Gastrocnemius medialis (tissue), 4 donors: ENCODE measurements around the gene CCL17. TPM values are rescaled to one million over a fixed set of nuclear protein-coding genes. Genes with fewer than 3 reads are reported as not detected.
"Not testable (repeated sequence)": the region's sequence is repeated elsewhere in the genome, so short reads cannot be mapped to it uniquely, and the experiment has no call there.

Experiments used
- ATAC-seq, 2 donors: fragments of 150-250 bp; one replicate each; pipeline ENCODE4 v1.9.1; 2016
- DNase-seq, 2 donors: peaks; one replicate each; pipeline ENCODE4 v3.0.0-alpha.2; 2019
- H3K27ac ChIP-seq, 4 donors: fragments of 200-600 bp; sonication (generic); 1 replicate in 1 of 4; 2 replicates in 3 of 4; pipeline ENCODE4 v1.5.1; 2016 to 2018; ENCODE audit warnings: mild to moderate bottlenecking in 2 of 4, moderate library complexity in 1 of 4
- H3K27me3 ChIP-seq, 3 donors: fragments of 200-600 bp; sonication (generic) in 2 of 3; 1 replicate in 1 of 3; 2 replicates in 2 of 3; pipeline versions ENCODE4 v1.5.1 to v1.6.0; 2016 to 2019; ENCODE audit warnings: mild to moderate bottlenecking in 1 of 3, moderate library complexity in 1 of 3
- H3K36me3 ChIP-seq, 2 donors: fragments of 200-600 bp; sonication (generic) in 1 of 2; one replicate each; pipeline ENCODE4 v1.5.1; 2017 to 2018
- H3K4me1 ChIP-seq, 2 donors: fragments of 200-600 bp; sonication (generic) in 1 of 2; one replicate each; pipeline ENCODE4 v1.5.1; 2016 to 2017; ENCODE audit warnings: mild to moderate bottlenecking in 2 of 2
- H3K4me3 ChIP-seq, 4 donors: fragments of 200-600 bp; sonication (generic) in 3 of 4; 1 replicate in 1 of 4; 2 replicates in 3 of 4; pipeline ENCODE4 v1.5.1; 2016 to 2019; ENCODE audit warnings: mild to moderate bottlenecking in 2 of 4
- H3K9me3 ChIP-seq, 3 donors: fragments of 200-600 bp; sonication (generic) in 2 of 3; 1 replicate in 1 of 3; 2 replicates in 2 of 3; pipeline ENCODE4 v1.5.1; 2016 to 2019
- CTCF ChIP-seq, 5 experiments: fragments of 450-650 bp in 3 of 5; fragments of 200-600 bp in 2 of 5; sonication (generic) in 2 of 5; IDR thresholded peaks in 4 of 5; conservative IDR thresholded peaks in 1 of 5; 1 replicate in 4 of 5; 2 replicates in 1 of 5; pipeline ENCODE4 v1.5.1; 2016 to 2019; ENCODE audit warnings: antibody characterized with exemption in 5 of 5, mild to moderate bottlenecking in 3 of 5, moderate library complexity in 3 of 5
- POLR2A ChIP-seq, 2 donors: fragments of 450-650 bp; IDR thresholded peaks; one replicate each; pipeline ENCODE4 v1.6.1; 2017; ENCODE audit warnings: antibody characterized with exemption in 2 of 2, mild to moderate bottlenecking in 2 of 2, moderate library complexity in 2 of 2
- in situ Hi-C, 4 donors: fragments of 200-750 bp; cut with MboI; loops; one replicate each; pipeline versions ENCODE4 v1.15.0 to v1.8.0; 2017; ENCODE audit warnings: low sequenced_read_pairs in 4 of 4
- intact Hi-C: fragments of 100-400 bp; cut with DNase I; formaldehyde crosslinking; loops from one replicate; pipeline ENCODE4 v1.15.1; 2023; ENCODE audit warnings: low total_unique reads
- total RNA-seq, 4 donors: library from RNA; depleted of rRNA; stranded (reverse); fragments of >200 nt; gene quantifications; one replicate each; pipeline versions ENCODE4 v1.1.0 to v1.2.3, GENCODE V29; 2016

Gene CCL17
- total RNA-seq, 4 donors from 2014 or later: not detected

GRCh38 chr16:57430955-57431354, 26.4 kb downstream of the CCL17 start:
- intact Hi-C loops (no loop called here), in situ Hi-C loops (loop anchor here in 1 of 4 donors (25.0 kb wide), 1 partner anchor 306 kb away; the partner anchor contains the start of gene KATNB1)
- Histone ChIP-seq H3K27me3 (no peaks in the 10 kb centered on the region), H3K4me1 (no peaks in the 10 kb centered on the region), H3K27ac (no peak overlapping the region), H3K36me3 (peaks cover 5 to 80% of the 10 kb centered on the region in 2 donors), H3K9me3 (no peaks in the 10 kb centered on the region), H3K4me3 (no peak overlapping the region)
- TF ChIP-seq POLR2A (IDR thresholded peaks at IDR 0.05) (no peak), CTCF (IDR thresholded peaks at IDR 0.05 in 4 of 5, conservative IDR thresholded peaks at IDR 0.05 in 1 of 5) (no peak)
- no peak for DNase-seq
- ATAC-seq: no peak

DNA sequence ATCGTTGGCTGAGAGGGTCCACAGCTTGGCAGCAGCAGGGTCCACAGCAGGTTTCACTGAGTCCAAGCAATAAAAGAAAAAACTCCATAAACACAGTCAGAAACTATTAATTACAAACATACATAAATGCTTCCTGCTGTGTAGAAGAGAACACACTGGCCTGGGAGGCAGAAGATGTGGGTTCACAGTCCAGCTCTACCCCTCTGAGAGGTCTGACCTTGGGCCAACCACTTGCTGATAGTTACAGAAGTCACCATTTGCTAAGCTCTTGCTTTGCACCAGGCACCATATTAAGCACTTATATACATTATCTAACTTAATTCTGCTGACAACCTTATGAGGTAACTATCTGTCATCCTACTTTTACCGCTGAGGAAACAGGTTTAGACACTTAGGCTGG, 27.9 kb downstream of the CCL17 start:
- intact Hi-C loops: no loop called here
- no peak overlapping the region for H3K27ac ChIP-seq
- DNase-seq (no peak), ATAC-seq (no peak)
- peaks cover 5 to 93% of the 10 kb centered on the region in 2 donors for H3K36me3 ChIP-seq
- no peak overlapping the region for H3K4me3 ChIP-seq
- in situ Hi-C loops: loop anchor here in 1 of 4 donors (25.0 kb wide), 1 partner anchor 305 kb away; the partner anchor contains the start of gene KATNB1
- H3K4me1 ChIP-seq: no peaks in the 10 kb centered on the region
- no peaks in the 10 kb centered on the region for H3K27me3 ChIP-seq
- H3K9me3 ChIP-seq: no peaks in the 10 kb centered on the region
- TF ChIP-seq POLR2A (IDR thresholded peaks at IDR 0.05): no peak
- TF ChIP-seq CTCF (IDR thresholded peaks at IDR 0.05 in 4 of 5, conservative IDR thresholded peaks at IDR 0.05 in 1 of 5): no peak

- Histone ChIP-seq H3K27me3 (no peaks in the 10 kb centered on the region), H3K9me3 (no peaks in the 10 kb centered on the region), H3K4me1 (no peaks in the 10 kb centered on the region), H3K27ac (no peak overlapping the region), H3K36me3 (peaks cover 8 to 95% of the 10 kb centered on the region in 2 donors), H3K4me3 (no peak overlapping the region)
- intact Hi-C loops: no loop called here
- in situ Hi-C loops: loop anchor here in 1 of 4 donors (25.0 kb wide), 1 partner anchor 304 kb away; the partner anchor contains the start of gene KATNB1
- TF ChIP-seq POLR2A (IDR thresholded peaks at IDR 0.05): no peak
- no peak for TF ChIP-seq CTCF (IDR thresholded peaks at IDR 0.05 in 4 of 5, conservative IDR thresholded peaks at IDR 0.05 in 1 of 5)
- ATAC-seq: no peak
- DNase-seq: no peak
Observed at GRCh38 chr16:57432989-57433388, 28.4 kb downstream of the CCL17 start.

GRCh38 chr16:57434003-57434402, 29.4 kb downstream of the CCL17 start:
- ATAC-seq (no peak), DNase-seq (no peak)
- intact Hi-C loops (no loop called here), in situ Hi-C loops (loop anchor here in 1 of 4 donors (25.0 kb wide), 1 partner anchor 303 kb away; the partner anchor contains the start of gene KATNB1)
- Histone ChIP-seq H3K27me3 (no peaks in the 10 kb centered on the region), H3K27ac (no peak overlapping the region), H3K9me3 (no peaks in the 10 kb centered on the region), H3K4me1 (no peaks in the 10 kb centered on the region), H3K36me3 (peaks cover 6 to 94% of the 10 kb centered on the region in 2 donors), H3K4me3 (no peak overlapping the region)
- TF ChIP-seq POLR2A (IDR thresholded peaks at IDR 0.05) (no peak), CTCF (IDR thresholded peaks at IDR 0.05 in 4 of 5, conservative IDR thresholded peaks at IDR 0.05 in 1 of 5) (no peak)

- Histone ChIP-seq H3K4me3 (no peak overlapping the region), H3K27ac (no peak overlapping the region), H3K4me1 (no peaks in the 10 kb centered on the region), H3K36me3 (peaks cover 6 to 96% of the 10 kb centered on the region in 2 donors), H3K27me3 (no peaks in the 10 kb centered on the region), H3K9me3 (no peaks in the 10 kb centered on the region)
- TF ChIP-seq CTCF (IDR thresholded peaks at IDR 0.05 in 4 of 5, conservative IDR thresholded peaks at IDR 0.05 in 1 of 5) (no peak), POLR2A (IDR thresholded peaks at IDR 0.05) (no peak)
- no peak for ATAC-seq
- in situ Hi-C loops (loop anchor here in 1 of 4 donors (25.0 kb wide), 1 partner anchor 301 kb away; the partner anchor contains the start of gene KATNB1), intact Hi-C loops (no loop called here)
- no peak for DNase-seq
Observed at GRCh38 chr16:57435838-57436237, 31.3 kb downstream of the CCL17 start.

DNA sequence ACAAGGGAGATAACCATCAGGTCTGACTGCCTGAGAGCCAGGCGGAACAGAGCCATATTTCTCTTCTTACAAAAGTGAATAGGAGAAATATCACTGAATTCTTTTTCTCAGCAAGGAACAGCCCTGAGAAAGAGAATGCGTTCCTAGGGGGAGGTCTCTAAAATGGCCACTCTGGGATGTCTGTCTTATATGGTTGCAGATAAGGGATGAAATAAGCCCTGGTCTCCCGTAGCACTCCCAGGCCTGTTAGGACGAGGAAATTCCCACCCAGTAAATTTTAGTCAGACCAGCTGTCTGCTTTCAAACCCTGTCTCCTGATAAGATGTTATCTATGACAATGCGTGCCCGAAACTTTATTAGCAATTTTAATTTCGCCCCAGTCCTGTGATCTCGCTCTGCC, 35.4 kb downstream of the CCL17 start:
- Histone ChIP-seq H3K36me3 (peaks cover 3 to 55% of the 10 kb centered on the region in 2 donors), H3K4me1 (peaks cover 6 to 13% of the 10 kb centered on the region in 2 donors)
- intact Hi-C loops, DNase-seq, H3K9me3 ChIP-seq, H3K27ac ChIP-seq, ATAC-seq, H3K27me3 ChIP-seq, H3K4me3 ChIP-seq: not testable (repeated sequence)
- in situ Hi-C loops: loop anchor here in 1 of 4 donors (25.0 kb wide), 1 partner anchor 297 kb away; the partner anchor contains the start of gene KATNB1

DNA sequence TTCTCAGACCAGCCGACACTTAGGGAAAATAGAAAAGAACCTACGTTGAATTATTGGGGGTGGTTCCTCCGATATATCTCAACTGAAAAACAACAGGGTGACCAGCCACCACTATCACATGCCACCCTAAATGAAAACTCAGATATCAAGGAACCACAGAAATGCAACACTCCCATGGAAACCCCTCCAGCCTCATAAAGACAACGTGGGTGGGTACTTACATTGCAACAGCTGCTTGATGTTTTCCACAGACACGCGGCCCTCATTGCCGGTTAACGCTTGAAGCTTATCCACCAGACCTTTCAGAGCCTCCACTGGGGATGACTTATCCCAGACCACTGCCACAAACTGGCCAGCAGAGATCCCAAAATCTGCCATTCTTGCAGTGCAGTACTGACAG, 36.0 kb downstream of the CCL17 start:
- ATAC-seq, H3K9me3 ChIP-seq, H3K27me3 ChIP-seq, H3K27ac ChIP-seq, DNase-seq, intact Hi-C loops, H3K4me3 ChIP-seq: not testable (repeated sequence)
- peaks cover 9 to 16% of the 10 kb centered on the region in 2 donors for H3K4me1 ChIP-seq
- in situ Hi-C loops: loop anchor here in 1 of 4 donors (25.0 kb wide), 1 partner anchor 297 kb away; the partner anchor contains the start of gene KATNB1
- H3K36me3 ChIP-seq: peaks cover 3 to 49% of the 10 kb centered on the region in 2 donors
